Endothelial cell of umbilical vein (primary cell): ENCODE measurements around the gene SRPK2. TPM values are rescaled to one million over a fixed set of nuclear protein-coding genes. Genes with fewer than 3 reads are reported as not detected.
A peak's percentile ranks its signal among the peaks of the same experiment; 100 is the strongest.

ENCODE experiments used
- BruUV-seq: library from RNA; stranded (reverse); fragments of 400-500 nt; replicated peaks from 2 replicates; lab custom pipeline; 2021; lab: Mats Ljungman, UMichigan
- CTCF ChIA-PET: fragments of 300-600, 350-600 bp; sonication (Branson Sonifier 250); formaldehyde crosslinking; loops from one replicate; lab custom pipeline; 2021; ENCODE audit warnings: antibody characterized with exemption, inconsistent platforms; lab: Charles Lee
- POLR2A ChIA-PET: fragments of 300-600, 350-600 bp; sonication (Branson Sonifier 250); formaldehyde crosslinking; loops from one replicate; lab custom pipeline; 2021; ENCODE audit warnings: antibody characterized with exemption, inconsistent platforms; lab: Charles Lee
- DNase-seq: peaks from one replicate; pipeline ENCODE4 v3.0.0-alpha.2; 2011; ENCODE audit warnings: low read depth, low spot score
- FAIRE-seq: peaks from 2 replicates; lab custom pipeline; 2011; peaks lifted over from hg19 to GRCh38; lab: Jason Lieb, UNC
- H2AFZ ChIP-seq: 2 replicates; pipeline ENCODE4 v1.6.0; 2012; ENCODE audit warnings: low read depth, low read length, control low read depth, inconsistent platforms
- H3K27ac ChIP-seq: 2 replicates; pipeline ENCODE4 v1.5.1; 2011; ENCODE audit warnings: low read depth, mild to moderate bottlenecking, control low read depth, low read length, moderate library complexity; ENCODE audit not compliant: insufficient read depth
- H3K27me3 ChIP-seq, 2 experiments: 2 replicates each; pipeline versions ENCODE4 v1.6.0 to v1.6.1; 2011; ENCODE audit warnings: low read length in 2 of 2, mixed read lengths in 1 of 2; ENCODE audit not compliant: control insufficient read depth in 2 of 2, insufficient read depth in 2 of 2
- H3K36me3 ChIP-seq, 2 experiments: 2 replicates in 1 of 2; 3 replicates in 1 of 2; pipeline ENCODE4 v1.5.1; 2011; ENCODE audit warnings: low read length in 2 of 2, mild to moderate bottlenecking in 1 of 2, moderate library complexity in 1 of 2; ENCODE audit not compliant: control insufficient read depth in 2 of 2, insufficient read depth in 2 of 2; ENCODE audit errors: extremely low read depth in 1 of 2
- H3K4me1 ChIP-seq: 3 replicates; pipeline ENCODE4 v1.5.1; 2011; ENCODE audit warnings: mild to moderate bottlenecking, low read length; ENCODE audit not compliant: control insufficient read depth, insufficient read depth; ENCODE audit errors: extremely low read depth
- H3K4me2 ChIP-seq: 2 replicates; pipeline ENCODE4 v1.6.1; 2011; ENCODE audit warnings: low read length, control low read depth, mixed read lengths; ENCODE audit not compliant: insufficient read depth
- H3K4me3 ChIP-seq, 3 experiments: fragments of 200-600 bp in 1 of 3; sonication (generic), shearing (Covaris generic) in 1 of 3; replicated peaks in 1 of 3; 2 replicates each; pipeline ENCODE4 v1.5.1; 2011 to 2016; ENCODE audit warnings: control low read depth in 3 of 3, low read length in 3 of 3, mild to moderate bottlenecking in 2 of 3, inconsistent platforms in 1 of 3, low read depth in 1 of 3, moderate library complexity in 1 of 3; ENCODE audit not compliant: insufficient read depth in 1 of 3
- H3K79me2 ChIP-seq: 2 replicates; pipeline ENCODE4 v1.6.0; 2012; ENCODE audit warnings: low read length, inconsistent platforms; ENCODE audit not compliant: control insufficient read depth, insufficient read depth
- H3K9ac ChIP-seq: replicated peaks from 2 replicates; pipeline ENCODE3; 2011; ENCODE audit warnings: low read length, control low read depth; ENCODE audit not compliant: insufficient read depth; ENCODE audit errors: extremely low read depth
- H3K9me1 ChIP-seq: replicated peaks from 3 replicates; pipeline ENCODE4 v1.6.0; 2011; ENCODE audit warnings: mild to moderate bottlenecking, low read length; ENCODE audit not compliant: control insufficient read depth, insufficient read depth; ENCODE audit errors: extremely low read depth
- H3K9me3 ChIP-seq: replicated peaks from 2 replicates; pipeline ENCODE4 v1.5.1; 2012; ENCODE audit warnings: low read length, inconsistent platforms; ENCODE audit not compliant: control insufficient read depth, insufficient read depth
- H4K20me1 ChIP-seq: replicated peaks from 2 replicates; pipeline ENCODE3; 2011; ENCODE audit warnings: mild to moderate bottlenecking, low read length; ENCODE audit not compliant: control insufficient read depth, insufficient read depth; ENCODE audit errors: extremely low read depth
- EZH2 ChIP-seq: IDR thresholded peaks from 2 replicates; pipeline ENCODE4 v1.6.1; 2012; ENCODE audit warnings: borderline replicate concordance, low read depth, mild to moderate bottlenecking, moderate library complexity, low read length, inconsistent platforms; ENCODE audit not compliant: severe bottlenecking
- FOS ChIP-seq: IDR thresholded peaks from 2 replicates; pipeline ENCODE4 v1.6.1; 2011; ENCODE audit warnings: mild to moderate bottlenecking, low read length, moderate library complexity, borderline replicate concordance; ENCODE audit not compliant: insufficient read depth
- GATA2 ChIP-seq: IDR thresholded peaks from 2 replicates; pipeline ENCODE4 v1.7.0; 2011; ENCODE audit warnings: low read depth, mild to moderate bottlenecking, moderate library complexity, mixed read lengths, low read length; ENCODE audit not compliant: insufficient read length, insufficient read depth
- JUN ChIP-seq: IDR thresholded peaks from 2 replicates; pipeline ENCODE4 v1.6.1; 2011; ENCODE audit warnings: borderline replicate concordance, low read depth; ENCODE audit not compliant: insufficient read length, insufficient read depth
- MYC ChIP-seq: IDR thresholded peaks from one replicate; pipeline ENCODE4 v1.6.1; 2011; ENCODE audit warnings: mild to moderate bottlenecking, low read depth, low read length
- POLR2A ChIP-seq: IDR thresholded peaks from 2 replicates; pipeline ENCODE4 v1.6.1; 2012; ENCODE audit warnings: low read depth, mild to moderate bottlenecking, control low read depth, low read length
- POLR2AphosphoS5 ChIP-seq: IDR thresholded peaks from 2 replicates; pipeline ENCODE4 v1.6.1; 2012; ENCODE audit warnings: low read depth, mild to moderate bottlenecking, control low read depth, low read length, moderate library complexity; ENCODE audit not compliant: insufficient read depth
- dilution Hi-C: fragments of 300-500 bp; cut with MboI; formaldehyde crosslinking; loops from one replicate; pipeline ENCODE4 v1.15.0; 2019; ENCODE audit warnings: low sequenced_read_pairs; ENCODE audit not compliant: extremely low pct_ligation_motif_present
- intact Hi-C: fragments of 100-400 bp; cut with micrococcal nuclease; formaldehyde crosslinking; loops from one replicate; pipeline ENCODE4 v1.10.0; 2022
- polyA plus RNA-seq, 4 experiments: library from polyadenylated mRNA; depleted of rRNA in 3 of 4; stranded (reverse) in 3 of 4; unstranded in 1 of 4; fragments of >200 nt; gene quantifications; 2 replicates each; pipeline versions ENCODE4 v1.2.1 to v1.2.3, GENCODE V29; 2011 to 2012; ENCODE audit warnings: missing spikeins in 1 of 4
- total RNA-seq: library from RNA; stranded (reverse); gene quantifications from 2 replicates; pipeline ENCODE4 v1.2.3, GENCODE V29; 2021
- TF ChIP-seq, protein P1 (sequence below): IDR thresholded peaks from 2 replicates; pipeline ENCODE4 v1.6.1; 2011; ENCODE audit not compliant: insufficient read depth, insufficient read length
- TF ChIP-seq, protein P2 (sequence below), 2 donors: IDR thresholded peaks; 1 replicate in 1 of 2; 2 replicates in 1 of 2; pipeline ENCODE4 v1.5.1; 2011; ENCODE audit warnings: low read length in 2 of 2, mild to moderate bottlenecking in 2 of 2, moderate library complexity in 2 of 2, control low read depth in 1 of 2, inconsistent platforms in 1 of 2, low read depth in 1 of 2; ENCODE audit not compliant: insufficient read depth in 1 of 2; ENCODE audit errors: extremely low read depth in 1 of 2

SRPK2 gene
- total and polyA plus RNA-seq, 2 donors (not counting 3 experiments of a cell fraction or from before 2014, with no cell fraction given), result 13.4 to 55.2 TPM

DNA sequence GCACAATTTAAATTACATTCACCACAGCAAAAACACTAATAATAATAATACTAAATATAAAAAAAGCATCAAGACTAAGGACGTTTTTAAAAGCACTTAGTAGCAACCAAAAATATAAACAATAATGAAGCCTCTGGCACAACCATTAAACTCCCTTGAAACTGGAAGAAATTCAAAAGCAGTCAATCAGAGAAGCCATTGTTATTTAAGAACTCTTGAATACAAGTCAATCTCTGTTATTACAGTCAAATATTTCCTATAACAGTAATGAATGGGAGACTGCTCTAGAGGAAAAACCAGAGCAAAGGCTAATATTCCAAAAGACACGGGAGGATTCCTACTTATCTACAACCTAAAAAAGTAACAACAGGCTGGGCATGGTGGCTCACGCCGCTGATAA is 210.5 kb downstream of the SRPK2 start:
- Histone ChIP-seq H3K27ac (no peak overlapping the region), H3K4me3 (no peak overlapping the region), H2AFZ (no peak overlapping the region), H3K9me1 (no peaks in the 10 kb centered on the region), H3K9me3 (no peaks in the 10 kb centered on the region), H3K27me3 (no peaks in the 10 kb centered on the region), H3K36me3 (no peaks in the 10 kb centered on the region), H4K20me1 (peaks cover 7% of the 10 kb centered on the region), H3K4me1 (no peaks in the 10 kb centered on the region), H3K4me2 (no peak overlapping the region), H3K79me2 (peaks cover 16% of the 10 kb centered on the region), H3K9ac (no peak overlapping the region)
- ChIA-PET CTCF (no interaction called here), POLR2A (no interaction called here)
- dilution Hi-C loops (no loop called here), intact Hi-C loops (no loop called here)
- peak; percentile 26 for DNase-seq
- no peak for FAIRE-seq
- BruUV-seq, result no TSS peak
- TF ChIP-seq FOS (no peak), MYC (no peak), POLR2AphosphoS5 (no peak), POLR2A (no peak), EZH2 (no peak), JUN (no peak), GATA2 (no peak)
- TF ChIP-seq, protein P1, sequence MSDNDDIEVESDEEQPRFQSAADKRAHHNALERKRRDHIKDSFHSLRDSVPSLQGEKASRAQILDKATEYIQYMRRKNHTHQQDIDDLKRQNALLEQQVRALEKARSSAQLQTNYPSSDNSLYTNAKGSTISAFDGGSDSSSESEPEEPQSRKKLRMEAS, result no peak
- TF ChIP-seq, protein P2, sequence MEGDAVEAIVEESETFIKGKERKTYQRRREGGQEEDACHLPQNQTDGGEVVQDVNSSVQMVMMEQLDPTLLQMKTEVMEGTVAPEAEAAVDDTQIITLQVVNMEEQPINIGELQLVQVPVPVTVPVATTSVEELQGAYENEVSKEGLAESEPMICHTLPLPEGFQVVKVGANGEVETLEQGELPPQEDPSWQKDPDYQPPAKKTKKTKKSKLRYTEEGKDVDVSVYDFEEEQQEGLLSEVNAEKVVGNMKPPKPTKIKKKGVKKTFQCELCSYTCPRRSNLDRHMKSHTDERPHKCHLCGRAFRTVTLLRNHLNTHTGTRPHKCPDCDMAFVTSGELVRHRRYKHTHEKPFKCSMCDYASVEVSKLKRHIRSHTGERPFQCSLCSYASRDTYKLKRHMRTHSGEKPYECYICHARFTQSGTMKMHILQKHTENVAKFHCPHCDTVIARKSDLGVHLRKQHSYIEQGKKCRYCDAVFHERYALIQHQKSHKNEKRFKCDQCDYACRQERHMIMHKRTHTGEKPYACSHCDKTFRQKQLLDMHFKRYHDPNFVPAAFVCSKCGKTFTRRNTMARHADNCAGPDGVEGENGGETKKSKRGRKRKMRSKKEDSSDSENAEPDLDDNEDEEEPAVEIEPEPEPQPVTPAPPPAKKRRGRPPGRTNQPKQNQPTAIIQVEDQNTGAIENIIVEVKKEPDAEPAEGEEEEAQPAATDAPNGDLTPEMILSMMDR (IDR thresholded peaks at IDR 0.05; ENCODE audit: extremely low read depth in 1 of 2, insufficient read depth in 1 of 2, low read depth in 1 of 2, low read length in 2 of 2), result no peak
